ENCODE results near the gene KSR1.
A peak's percentile ranks its signal among the peaks of the same experiment; 100 is the strongest.
"Not testable (repeated sequence)": the region's sequence is repeated elsewhere in the genome, so short reads cannot be mapped to it uniquely, and the experiment has no call there.

Gene KSR1

GRCh38 chr17:27609611-27610303, 153.5 kb downstream of the KSR1 start:
- peak; percentile 56 for DNase-seq (ENCODE audit: low read depth)

GRCh38 chr17:27610304-27610677, 154.0 kb downstream of the KSR1 start:
- no peak for DNase-seq (ENCODE audit: low read depth)

GRCh38 chr17:27612160-27612770, 156.0 kb downstream of the KSR1 start:
- no peak for DNase-seq (ENCODE audit: low read depth)

- DNase-seq (ENCODE audit: low read depth), result no peak
Observed at GRCh38 chr17:27613433-27613832, 157.2 kb downstream of the KSR1 start.

GRCh38 chr17:27615121-27615520, 158.9 kb downstream of the KSR1 start:
- no peak for DNase-seq (ENCODE audit: low read depth)

GRCh38 chr17:27616414-27616813, 160.2 kb downstream of the KSR1 start:
- no peak for DNase-seq (ENCODE audit: low read depth)

- no peak for DNase-seq (ENCODE audit: low read depth)
Observed at GRCh38 chr17:27618417-27618816, 162.2 kb downstream of the KSR1 start.

- no peak for DNase-seq (ENCODE audit: low read depth)
Observed at GRCh38 chr17:27620721-27621120, 164.5 kb downstream of the KSR1 start.

- DNase-seq (ENCODE audit: low read depth), result no peak
Observed at GRCh38 chr17:27621536-27621935, 165.3 kb downstream of the KSR1 start.

- DNase-seq (ENCODE audit: low read depth), result no peak
Observed at GRCh38 chr17:27621942-27622559, 165.8 kb downstream of the KSR1 start.

GRCh38 chr17:27622986-27623385, 166.7 kb downstream of the KSR1 start:
- DNase-seq (ENCODE audit: low read depth), result no peak

- DNase-seq (ENCODE audit: low read depth), result no peak
Observed at GRCh38 chr17:27623614-27624013, 167.4 kb downstream of the KSR1 start.

- DNase-seq (ENCODE audit: low read depth), result no peak
Observed at GRCh38 chr17:27624539-27624938, 168.3 kb downstream of the KSR1 start.

GRCh38 chr17:27625856-27626255, 169.6 kb downstream of the KSR1 start:
- no peak for DNase-seq (ENCODE audit: low read depth)

- DNase-seq (ENCODE audit: low read depth), result no peak
Observed at GRCh38 chr17:27627514-27627913, 171.3 kb downstream of the KSR1 start.

- no peak for DNase-seq (ENCODE audit: low read depth)
Observed at GRCh38 chr17:27628376-27628775, 172.1 kb downstream of the KSR1 start.

- DNase-seq (ENCODE audit: low read depth), result peak; percentile 70
Observed at GRCh38 chr17:27629260-27629659, 173.0 kb downstream of the KSR1 start.

- DNase-seq (ENCODE audit: low read depth), result peak; percentile 32
Observed at GRCh38 chr17:27630607-27631410, 174.6 kb downstream of the KSR1 start, which contains the start of gene LGALS9. Gene LGALS9, plus strand, starts transcription at chr17:27631188. Its CDS starts 78 bp downstream, at chr17:27631266.

- DNase-seq (ENCODE audit: low read depth), result no peak
Observed at GRCh38 chr17:27631411-27631760, 175.1 kb downstream of the KSR1 start.

GRCh38 chr17:27631897-27632725, 175.9 kb downstream of the KSR1 start:
- no peak for DNase-seq (ENCODE audit: low read depth)

GRCh38 chr17:27632766-27633165, 176.5 kb downstream of the KSR1 start:
- DNase-seq (ENCODE audit: low read depth), result not testable (repeated sequence)
